ENCODE results near the gene DLK1. TPM values are rescaled to one million over a fixed set of nuclear protein-coding genes. Genes with fewer than 3 reads are reported as not detected.
A peak's percentile ranks its signal among the peaks of the same experiment; 100 is the strongest.

The DLK1 gene
- total and polyA plus RNA-seq, 8 donors: 0.05 to 24.6 (median 3.5) TPM; not detected in 4

DNA sequence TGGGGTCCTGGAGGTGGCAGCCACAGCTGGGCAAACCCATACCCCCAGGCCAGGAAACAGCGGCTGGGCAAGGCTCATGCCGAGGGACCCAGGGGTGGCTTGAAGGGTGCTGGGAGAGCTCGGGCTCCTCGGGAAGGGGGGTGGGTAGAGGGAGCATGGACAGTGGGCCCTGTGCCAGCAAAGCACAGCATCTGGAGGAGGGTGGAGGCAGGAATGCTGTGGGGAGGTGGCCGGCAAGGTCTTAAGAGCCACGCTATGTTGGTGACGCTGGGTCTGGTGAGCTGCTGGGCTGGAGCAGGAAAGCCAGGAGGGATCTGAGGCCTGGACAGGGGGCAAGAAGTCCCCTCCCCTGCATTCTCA, 48.2 kb upstream of the DLK1 start:
- WGBS, 5 donors: 47 to 56% (median 54%) methylated on average over 3 to 7 of the region's 7 CpGs
- Histone ChIP-seq H3K36me3 (no peaks in the 10 kb centered on the region), H3K4me3 (no peak overlapping the region), H3K27me3 (no peaks in the 10 kb centered on the region), H3K9me3 (no peaks in the 10 kb centered on the region), H3K4me1 (peaks cover 40 to 60% (median 51%) of the 10 kb centered on the region in 4 donors), H3K27ac (peak overlapping the region; percentile 20 to 82 (median 75))
- peak in 1 of 2 donors; percentile 87 for DNase-seq
- intact Hi-C loops (cut with DNase I; ENCODE audit: low total_unique reads): no loop called here
- no peak for TF ChIP-seq POLR2AphosphoS5 (IDR thresholded peaks at IDR 0.05)
- TF ChIP-seq EP300 (IDR thresholded peaks at IDR 0.05): no peak
- TF ChIP-seq, protein P1, sequence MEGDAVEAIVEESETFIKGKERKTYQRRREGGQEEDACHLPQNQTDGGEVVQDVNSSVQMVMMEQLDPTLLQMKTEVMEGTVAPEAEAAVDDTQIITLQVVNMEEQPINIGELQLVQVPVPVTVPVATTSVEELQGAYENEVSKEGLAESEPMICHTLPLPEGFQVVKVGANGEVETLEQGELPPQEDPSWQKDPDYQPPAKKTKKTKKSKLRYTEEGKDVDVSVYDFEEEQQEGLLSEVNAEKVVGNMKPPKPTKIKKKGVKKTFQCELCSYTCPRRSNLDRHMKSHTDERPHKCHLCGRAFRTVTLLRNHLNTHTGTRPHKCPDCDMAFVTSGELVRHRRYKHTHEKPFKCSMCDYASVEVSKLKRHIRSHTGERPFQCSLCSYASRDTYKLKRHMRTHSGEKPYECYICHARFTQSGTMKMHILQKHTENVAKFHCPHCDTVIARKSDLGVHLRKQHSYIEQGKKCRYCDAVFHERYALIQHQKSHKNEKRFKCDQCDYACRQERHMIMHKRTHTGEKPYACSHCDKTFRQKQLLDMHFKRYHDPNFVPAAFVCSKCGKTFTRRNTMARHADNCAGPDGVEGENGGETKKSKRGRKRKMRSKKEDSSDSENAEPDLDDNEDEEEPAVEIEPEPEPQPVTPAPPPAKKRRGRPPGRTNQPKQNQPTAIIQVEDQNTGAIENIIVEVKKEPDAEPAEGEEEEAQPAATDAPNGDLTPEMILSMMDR (IDR thresholded peaks at IDR 0.05): no peak
- no peak for TF ChIP-seq POLR2A (IDR thresholded peaks at IDR 0.05)

DNA sequence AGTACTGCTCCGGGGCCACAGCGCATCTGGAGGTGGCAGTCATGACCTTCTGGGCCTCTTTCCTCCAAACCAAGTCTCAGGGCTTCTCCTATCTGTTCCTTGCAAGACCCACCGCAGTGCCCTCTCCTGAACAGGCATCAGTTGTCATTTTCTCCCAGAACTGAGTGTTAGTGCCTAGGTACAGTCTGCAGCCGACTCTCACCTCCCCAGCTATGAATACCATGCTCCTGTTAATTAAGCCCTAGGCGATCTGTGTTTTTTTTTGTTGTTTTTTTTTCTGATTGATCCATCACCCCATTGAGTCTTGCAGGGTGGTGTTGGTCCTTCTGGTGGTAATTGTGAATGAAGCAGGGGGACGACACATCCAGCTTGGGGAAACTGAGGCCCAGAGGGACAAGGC, 47.5 kb upstream of the DLK1 start:
- TF ChIP-seq POLR2AphosphoS5 (IDR thresholded peaks at IDR 0.05): no peak
- no peak for TF ChIP-seq POLR2A (IDR thresholded peaks at IDR 0.05)
- TF ChIP-seq, protein P1 (IDR thresholded peaks at IDR 0.05): no peak
- no peak for TF ChIP-seq EP300 (IDR thresholded peaks at IDR 0.05)
- Histone ChIP-seq H3K27ac (peak overlapping the region; percentile 5 to 82 (median 75)), H3K27me3 (no peaks in the 10 kb centered on the region), H3K4me1 (peaks cover 39 to 57% (median 48%) of the 10 kb centered on the region in 4 donors), H3K4me3 (no peak overlapping the region), H3K36me3 (no peaks in the 10 kb centered on the region), H3K9me3 (no peaks in the 10 kb centered on the region)
- no peak for DNase-seq
- WGBS, 5 donors: 91 to 98% (median 95%) methylated on average over 6 of the region's 6 CpGs
- intact Hi-C loops (cut with DNase I; ENCODE audit: low total_unique reads): no loop called here

DNA sequence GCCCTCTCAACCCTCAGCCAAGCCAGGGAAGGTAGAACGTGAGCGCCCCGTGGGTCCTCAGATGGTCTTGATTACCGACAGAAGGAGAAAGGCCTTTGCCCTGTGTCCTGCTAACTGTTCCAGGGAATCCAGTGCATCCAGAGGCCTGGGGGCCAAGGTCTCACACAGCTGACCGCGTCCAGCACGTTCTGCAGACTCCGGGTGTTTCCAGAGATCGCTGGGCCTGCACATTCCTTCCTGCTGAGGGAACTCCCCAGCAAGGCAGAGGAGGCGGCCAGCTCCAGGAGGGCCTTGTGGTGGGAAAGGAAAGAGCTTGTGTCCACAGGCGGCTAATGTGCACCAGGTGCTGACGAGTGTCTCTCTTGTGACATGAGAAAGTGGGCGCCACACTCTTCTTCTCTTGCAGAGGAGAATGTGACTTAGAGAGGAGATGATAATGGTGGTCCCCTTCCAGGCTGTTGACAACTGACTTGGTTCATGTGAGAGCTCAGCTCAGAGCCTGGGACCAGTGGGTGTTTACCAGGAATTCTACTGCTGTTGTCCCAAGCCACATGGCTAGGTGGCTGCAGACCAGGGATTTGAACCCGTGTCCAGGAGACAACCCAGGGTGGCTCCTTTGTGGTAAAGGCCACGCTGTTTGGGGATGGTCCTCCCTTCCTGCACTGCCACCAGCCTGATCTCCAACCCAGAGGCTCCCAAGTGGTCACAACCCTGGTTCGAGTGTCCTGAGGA, 46.8 kb upstream of the DLK1 start:
- WGBS, 5 donors: 52 to 74% (median 70%) methylated on average over 15 to 16 of the region's 16 CpGs
- no peaks in the 10 kb centered on the region for H3K36me3 ChIP-seq
- H3K27me3 ChIP-seq: no peaks in the 10 kb centered on the region
- no peaks in the 10 kb centered on the region for H3K9me3 ChIP-seq
- no peak overlapping the region for H3K4me3 ChIP-seq
- TF ChIP-seq POLR2A (IDR thresholded peaks at IDR 0.05) (no peak), POLR2AphosphoS5 (IDR thresholded peaks at IDR 0.05) (no peak), EP300 (IDR thresholded peaks at IDR 0.05) (no peak)
- TF ChIP-seq, protein P1 (IDR thresholded peaks at IDR 0.05): no peak
- peaks cover 39 to 57% (median 48%) of the 10 kb centered on the region in 4 donors for H3K4me1 ChIP-seq
- intact Hi-C loops (cut with DNase I; ENCODE audit: low total_unique reads): no loop called here
- H3K27ac ChIP-seq: peak overlapping the region; percentile 26 to 82 (median 61)
- peak in 1 of 2 donors; percentile 93 for DNase-seq

DNA sequence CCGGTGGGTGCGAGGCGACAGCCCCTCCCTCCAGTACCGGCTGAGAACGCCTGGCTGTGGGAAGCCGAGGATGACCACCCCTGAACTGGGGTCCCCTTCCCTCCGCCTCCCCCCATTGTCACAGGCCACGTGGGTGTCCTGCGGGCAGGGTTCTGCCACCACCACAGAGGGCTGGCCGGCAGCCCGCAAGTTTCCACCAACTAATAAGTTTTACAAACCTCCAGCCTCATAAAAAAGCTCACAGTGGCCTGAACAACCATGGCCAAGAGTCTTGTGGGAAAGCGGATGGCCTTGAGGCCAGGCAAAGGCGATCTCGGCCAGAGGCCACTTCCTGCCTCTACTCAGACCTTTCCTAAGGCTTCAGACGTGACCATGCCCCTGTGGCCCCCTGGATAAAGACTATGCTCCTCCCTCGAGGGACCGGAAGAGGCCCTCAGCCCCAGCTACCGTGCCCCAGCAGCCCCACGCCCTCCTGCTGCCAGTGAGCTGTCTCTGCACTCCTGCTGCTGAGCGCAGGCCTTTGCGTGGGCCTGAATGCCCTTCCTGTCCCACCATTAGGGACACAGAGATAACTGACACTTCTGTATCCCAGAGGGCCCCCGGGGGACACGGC, 46.1 kb upstream of the DLK1 start:
- H3K9me3 ChIP-seq: no peaks in the 10 kb centered on the region
- no peak overlapping the region for H3K4me3 ChIP-seq
- no peaks in the 10 kb centered on the region for H3K27me3 ChIP-seq
- H3K36me3 ChIP-seq: no peaks in the 10 kb centered on the region
- TF ChIP-seq EP300 (IDR thresholded peaks at IDR 0.05) (no peak), POLR2AphosphoS5 (IDR thresholded peaks at IDR 0.05) (no peak)
- TF ChIP-seq, protein P1 (IDR thresholded peaks at IDR 0.05): no peak
- H3K4me1 ChIP-seq: peaks cover 39 to 56% (median 48%) of the 10 kb centered on the region in 4 donors
- DNase-seq: peak in 1 of 2 donors; percentile 63
- 57 to 65% (median 62%) methylated on average over 6 to 23 of the region's 23 CpGs for WGBS, 5 donors
- intact Hi-C loops (cut with DNase I; ENCODE audit: low total_unique reads): no loop called here
- H3K27ac ChIP-seq: peak overlapping the region in 4 of 5 donors; percentile 22 to 82 (median 72)
